Esophagus squamous epithelium (tissue), 4 donors: ENCODE data around the gene POC1B.

ENCODE experiments used
- CTCF ChIP-seq, 6 experiments: fragments of 450-650 bp in 4 of 6; fragments of 200-600 bp in 2 of 6; sonication (generic) in 2 of 6; IDR thresholded peaks; one replicate each; pipeline ENCODE4 v1.5.1; 2016 to 2019; ENCODE audit warnings: antibody characterized with exemption in 6 of 6, mild to moderate bottlenecking in 4 of 6, moderate library complexity in 4 of 6
- POLR2A ChIP-seq, 4 donors: fragments of 450-650 bp; IDR thresholded peaks; one replicate each; pipeline ENCODE4 v1.6.1; 2017; ENCODE audit warnings: antibody characterized with exemption in 4 of 4, mild to moderate bottlenecking in 4 of 4, moderate library complexity in 3 of 4

GRCh38 chr12:89461649-89462612 is 63.9 kb downstream of the POC1B start:
- no peak for TF ChIP-seq POLR2A (IDR thresholded peaks at IDR 0.05)
- peak; percentile 16 to 79 (median 61) for TF ChIP-seq CTCF (IDR thresholded peaks at IDR 0.05)
